GM18861 (cell line): ENCODE results near the gene MSS51.

Experiments used
- ATAC-seq: cut with Tn5 transposase; IDR thresholded peaks from one replicate; pipeline ENCODE4 v1.9.1; 2021; ENCODE audit not compliant: unreplicated experiment

Gene MSS51

GRCh38 chr10:73433538-73433867 is at the start of gene MSS51:
Gene MSS51, minus strand, starts transcription at chr10:73433561. Its CDS starts 5,277 bp downstream, at chr10:73428284.
- no peak for ATAC-seq

- peak; percentile 68 for ATAC-seq
These were observed 46.8 kb upstream of the MSS51 start for GRCh38 chr10:73480158-73480557.

- no peak for ATAC-seq
These were observed 45.3 kb upstream of the MSS51 start for GRCh38 chr10:73478636-73479035.

- no peak for ATAC-seq
These were observed 37.9 kb upstream of the MSS51 start for GRCh38 chr10:73471226-73471625.

- no peak for ATAC-seq
These were observed 36.2 kb upstream of the MSS51 start for GRCh38 chr10:73469579-73469978.

GRCh38 chr10:73467206-73467605 is 33.8 kb upstream of the MSS51 start:
- no peak for ATAC-seq

- no peak for ATAC-seq
These were observed 32.8 kb upstream of the MSS51 start for GRCh38 chr10:73465978-73466726.

- no peak for ATAC-seq
These were observed 27.5 kb upstream of the MSS51 start for GRCh38 chr10:73460897-73461296.

GRCh38 chr10:73459683-73460314 is 26.4 kb upstream of the MSS51 start:
- no peak for ATAC-seq

GRCh38 chr10:73456187-73456890 is 23.0 kb upstream of the MSS51 start:
- ATAC-seq, result no peak

- ATAC-seq, result no peak
These were observed 15.8 kb upstream of the MSS51 start for GRCh38 chr10:73449113-73449512.

GRCh38 chr10:73448384-73448783 is 15.0 kb upstream of the MSS51 start:
- ATAC-seq, result no peak

- no peak for ATAC-seq
These were observed 13.6 kb upstream of the MSS51 start for GRCh38 chr10:73446926-73447325.

- ATAC-seq, result no peak
These were observed 11.1 kb upstream of the MSS51 start for GRCh38 chr10:73444457-73444856.

- ATAC-seq, result no peak
These were observed 6.4 kb upstream of the MSS51 start for GRCh38 chr10:73439605-73440312.

GRCh38 chr10:73439055-73439454 is 5.7 kb upstream of the MSS51 start:
- ATAC-seq, result no peak

GRCh38 chr10:73432646-73433537 is 469 bp downstream of the MSS51 start:
- no peak for ATAC-seq

GRCh38 chr10:73426318-73426717 is 7.0 kb downstream of the MSS51 start:
- ATAC-seq, result no peak

- ATAC-seq, result no peak
These were observed 8.9 kb downstream of the MSS51 start for GRCh38 chr10:73424478-73424877.

- ATAC-seq, result no peak
These were observed 10.1 kb downstream of the MSS51 start for GRCh38 chr10:73423309-73423708.

GRCh38 chr10:73416571-73416970 is 16.8 kb downstream of the MSS51 start:
- no peak for ATAC-seq
